Skeletal muscle cell (primary cell): ENCODE measurements around the gene MTCL1.
A peak's percentile ranks its signal among the peaks of the same experiment; 100 is the strongest.

ENCODE experiments used
- DNase-seq: peaks from one replicate; pipeline ENCODE4 v3.0.0-alpha.2; 2010; ENCODE audit warnings: low read depth
- H3K4me3 ChIP-seq: 2 replicates; pipeline ENCODE4 v1.5.1; 2011; ENCODE audit warnings: low read depth, mild to moderate bottlenecking, control low read depth, low read length, moderate library complexity

Gene MTCL1

DNA sequence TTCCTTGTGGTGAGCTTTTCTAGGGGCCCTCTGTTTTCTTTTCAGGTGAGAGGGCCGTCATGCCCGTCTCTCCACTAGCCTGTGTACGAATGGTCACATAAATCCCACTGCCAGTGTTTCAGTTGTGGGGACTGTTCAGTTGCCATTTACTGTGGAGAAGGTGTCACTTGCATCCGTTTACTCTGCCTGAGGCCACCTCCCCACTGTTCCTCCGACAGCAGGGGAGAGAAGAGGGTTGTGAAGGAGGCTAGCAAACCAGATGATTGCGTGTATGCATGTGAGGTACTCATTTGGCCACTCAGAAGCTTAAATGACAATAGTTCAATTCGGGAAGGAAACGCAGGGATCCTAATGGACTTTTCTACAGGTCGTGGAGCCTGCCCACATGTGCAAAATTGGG is 3.3 kb downstream of the MTCL1 start:
- no peak overlapping the region for H3K4me3 ChIP-seq

DNA sequence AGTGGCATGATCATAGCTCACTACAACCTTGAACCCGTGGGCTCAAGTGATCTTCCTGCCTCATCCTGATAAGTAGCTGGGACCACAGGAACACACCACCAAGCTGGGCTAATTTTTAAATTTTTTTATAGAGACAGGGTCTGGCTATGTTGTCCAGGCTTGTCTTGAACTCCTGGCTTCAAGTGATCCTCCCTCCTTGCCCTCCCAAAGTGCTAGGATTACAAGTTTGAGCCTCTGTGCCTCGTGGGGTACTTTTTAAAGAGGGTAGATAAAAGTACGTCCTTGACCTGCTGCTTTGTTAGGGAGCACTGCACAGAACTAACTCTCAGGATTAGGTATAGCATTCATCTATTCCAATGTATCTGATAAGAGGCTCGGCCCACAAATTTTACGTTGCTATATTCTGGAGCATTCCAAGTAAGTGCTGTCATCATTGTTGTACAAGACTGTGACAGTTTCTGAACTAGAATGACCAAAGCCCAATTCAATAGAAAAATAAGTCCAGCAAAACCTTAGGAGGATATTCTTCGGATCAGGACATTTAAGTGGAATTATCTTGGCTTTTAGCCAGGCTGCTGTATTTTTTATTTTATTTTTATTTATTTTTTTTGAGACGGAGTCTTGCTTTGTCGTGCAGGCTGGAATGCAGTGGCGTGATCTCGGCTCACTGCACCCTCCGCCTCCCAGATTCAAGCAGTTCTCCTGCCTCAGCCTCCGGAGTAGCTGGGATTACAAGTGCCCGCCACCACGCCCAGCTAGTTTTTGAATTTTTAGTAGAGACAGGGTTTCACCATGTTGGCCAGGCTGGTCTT is 4.1 kb downstream of the MTCL1 start:
- no peak overlapping the region for H3K4me3 ChIP-seq
- no peak for DNase-seq

More for the DNA sequence above, 3.3 kb downstream of the MTCL1 start:
- no peak for DNase-seq

DNA sequence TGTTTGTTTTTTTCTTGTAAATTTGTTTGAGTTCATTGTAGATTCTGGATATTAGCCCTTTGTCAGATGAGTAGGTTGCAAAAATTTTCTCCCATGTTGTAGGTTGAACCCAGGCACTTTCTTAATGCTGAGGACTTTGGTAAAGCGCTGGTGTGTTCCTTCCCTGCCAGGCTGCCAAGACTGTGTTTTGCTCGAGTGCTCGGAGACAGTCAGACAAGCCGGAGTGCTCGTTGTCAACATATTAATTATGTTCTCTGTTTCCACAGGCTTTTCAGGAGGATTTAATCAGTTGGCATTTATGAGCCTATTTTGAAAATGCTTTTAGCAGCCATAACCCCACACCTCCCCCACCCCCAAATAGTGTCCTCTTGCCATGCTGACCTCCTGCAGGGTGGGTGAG is 6.4 kb downstream of the MTCL1 start:
- H3K4me3 ChIP-seq = no peak overlapping the region
- DNase-seq = no peak

DNA sequence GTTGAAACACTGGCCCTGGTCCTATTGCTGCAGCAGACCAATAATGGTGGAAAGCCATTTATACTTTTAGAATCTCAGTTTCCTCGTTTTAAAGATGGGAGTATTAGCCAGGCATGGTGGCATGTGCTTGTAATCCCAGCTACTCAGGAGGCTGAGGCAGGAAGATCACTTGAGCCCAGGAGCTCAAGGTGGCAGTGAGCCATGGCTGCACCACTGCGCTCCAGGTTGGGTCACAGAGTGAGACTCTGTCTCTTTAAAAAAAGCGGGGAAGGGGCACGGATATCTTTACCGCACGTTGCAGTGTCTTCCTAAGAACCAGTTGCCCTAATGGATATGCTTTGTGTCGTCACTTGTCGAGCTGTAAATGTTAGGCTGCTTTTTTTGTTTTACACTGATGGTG is 8.3 kb downstream of the MTCL1 start:
- no peak for DNase-seq
- no peak overlapping the region for H3K4me3 ChIP-seq

DNA sequence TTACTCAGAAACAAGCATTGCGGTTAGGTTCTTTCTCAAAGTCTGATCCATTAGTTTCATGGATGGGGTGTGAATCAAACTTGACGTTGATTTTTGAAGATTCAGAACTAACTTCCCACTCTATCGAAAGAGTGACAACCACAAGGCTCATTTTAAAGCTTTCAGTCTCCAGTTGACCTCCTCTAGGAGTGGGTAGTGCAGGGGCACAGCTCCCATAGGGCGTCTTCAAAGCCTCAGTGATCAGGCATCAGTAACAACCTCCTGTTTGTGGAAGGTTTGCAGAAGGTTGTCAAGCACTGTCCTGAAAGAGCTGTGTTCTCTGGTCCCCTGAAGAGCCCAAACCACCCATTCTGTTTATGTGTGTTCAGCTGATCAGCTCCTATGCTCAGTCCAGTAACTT is 10.2 kb downstream of the MTCL1 start:
- no peak for DNase-seq
- H3K4me3 ChIP-seq = no peak overlapping the region

DNA sequence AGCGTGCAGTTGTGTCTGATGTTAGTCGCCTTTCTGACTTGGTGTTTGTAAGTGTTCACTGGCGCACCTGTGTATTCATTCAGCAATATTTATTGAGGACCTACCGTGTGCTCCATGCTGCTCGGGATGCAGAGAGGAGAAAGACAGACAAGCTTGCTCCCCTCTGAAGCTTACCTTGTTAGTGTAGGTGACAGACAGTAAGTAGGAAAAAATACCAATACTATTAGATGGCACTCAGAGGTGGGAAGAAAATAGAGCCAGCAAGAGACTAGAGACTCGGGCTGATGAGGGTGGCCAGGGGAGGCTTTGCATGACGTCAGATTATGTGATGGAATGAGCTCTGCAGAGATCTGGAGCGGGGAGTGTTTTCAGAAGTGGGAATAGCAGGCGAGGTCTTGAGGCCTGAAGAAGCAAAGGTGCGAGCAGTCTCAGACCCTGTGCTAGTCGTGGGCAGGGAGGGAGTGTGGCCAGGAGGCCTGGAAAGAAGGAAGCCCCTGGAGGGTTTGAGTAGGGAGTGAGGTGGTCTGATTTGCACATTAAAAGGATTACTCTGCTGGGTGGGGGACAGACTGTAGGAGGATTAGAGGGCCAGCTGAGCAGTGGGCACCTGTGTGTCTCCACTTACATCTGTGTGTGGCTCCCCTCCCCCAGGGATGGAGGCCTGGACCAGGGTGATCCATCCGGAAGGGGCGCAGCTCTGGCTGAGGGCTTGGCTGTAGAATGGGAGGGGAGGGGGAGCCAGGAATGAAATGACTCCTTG is 11.8 kb downstream of the MTCL1 start:
- no peak overlapping the region for H3K4me3 ChIP-seq
- DNase-seq = no peak

DNA sequence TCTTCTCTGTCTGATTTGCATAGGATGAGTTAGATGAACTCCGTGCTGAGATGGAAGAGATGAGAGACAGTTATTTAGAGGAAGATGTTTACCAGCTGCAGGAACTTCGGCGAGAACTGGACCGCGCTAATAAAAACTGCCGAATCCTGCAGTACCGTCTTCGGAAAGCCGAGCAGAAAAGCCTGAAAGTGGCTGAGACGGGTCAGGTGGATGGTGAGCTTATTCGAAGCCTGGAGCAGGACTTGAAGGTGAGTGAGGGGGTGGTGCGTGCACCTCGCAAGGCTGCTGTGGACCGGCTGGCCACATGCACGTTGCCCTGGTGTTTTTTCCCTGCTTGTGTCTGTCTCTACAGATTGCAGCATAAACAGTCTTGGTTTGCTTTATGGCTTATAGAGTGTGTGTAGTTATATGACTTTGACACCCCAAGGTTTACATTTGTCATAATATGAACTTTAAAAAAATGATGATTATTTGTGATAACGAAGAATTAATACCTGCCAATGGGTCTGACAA is 13.1 kb downstream of the MTCL1 start:
- DNase-seq = no peak

DNA sequence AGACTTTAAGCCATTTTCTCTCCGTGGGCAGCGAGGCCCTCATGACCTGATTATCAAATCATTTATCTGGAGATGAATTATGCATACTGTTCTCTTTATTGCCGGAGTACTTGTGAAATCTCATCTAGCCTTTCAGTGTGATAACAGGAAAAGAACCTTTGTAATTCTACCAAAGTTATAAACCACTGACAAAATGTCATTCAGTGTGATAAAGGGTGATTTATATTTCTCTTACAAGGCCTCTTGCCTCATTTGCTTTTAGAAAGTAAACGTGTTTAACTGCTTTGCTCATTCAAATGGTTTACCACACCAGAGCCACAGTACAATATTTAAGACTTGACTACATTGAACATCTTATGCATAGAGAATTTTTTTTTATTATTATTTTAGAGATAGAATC is 13.8 kb downstream of the MTCL1 start:
- H3K4me3 ChIP-seq = no peak overlapping the region
- no peak for DNase-seq

More for the DNA sequence above, 13.1 kb downstream of the MTCL1 start:
- no peak overlapping the region for H3K4me3 ChIP-seq

DNA sequence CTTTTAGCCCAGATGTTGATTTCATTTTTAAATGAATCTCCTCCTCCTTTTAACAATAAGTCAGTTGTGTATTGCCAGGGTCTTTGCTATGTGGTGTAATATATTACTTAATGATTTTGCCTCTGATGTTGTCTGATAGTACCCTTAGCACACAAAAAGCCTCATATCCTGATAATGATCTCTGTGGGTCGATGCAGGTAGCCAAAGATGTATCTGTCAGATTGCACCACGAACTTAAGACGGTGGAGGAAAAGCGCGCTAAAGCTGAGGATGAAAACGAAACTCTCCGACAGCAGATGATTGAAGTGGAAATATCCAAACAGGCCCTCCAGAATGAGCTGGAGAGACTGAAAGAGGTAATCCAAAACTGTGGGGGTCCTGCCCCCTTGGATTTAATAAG is 14.8 kb downstream of the MTCL1 start:
- DNase-seq = no peak
- no peak overlapping the region for H3K4me3 ChIP-seq

DNA sequence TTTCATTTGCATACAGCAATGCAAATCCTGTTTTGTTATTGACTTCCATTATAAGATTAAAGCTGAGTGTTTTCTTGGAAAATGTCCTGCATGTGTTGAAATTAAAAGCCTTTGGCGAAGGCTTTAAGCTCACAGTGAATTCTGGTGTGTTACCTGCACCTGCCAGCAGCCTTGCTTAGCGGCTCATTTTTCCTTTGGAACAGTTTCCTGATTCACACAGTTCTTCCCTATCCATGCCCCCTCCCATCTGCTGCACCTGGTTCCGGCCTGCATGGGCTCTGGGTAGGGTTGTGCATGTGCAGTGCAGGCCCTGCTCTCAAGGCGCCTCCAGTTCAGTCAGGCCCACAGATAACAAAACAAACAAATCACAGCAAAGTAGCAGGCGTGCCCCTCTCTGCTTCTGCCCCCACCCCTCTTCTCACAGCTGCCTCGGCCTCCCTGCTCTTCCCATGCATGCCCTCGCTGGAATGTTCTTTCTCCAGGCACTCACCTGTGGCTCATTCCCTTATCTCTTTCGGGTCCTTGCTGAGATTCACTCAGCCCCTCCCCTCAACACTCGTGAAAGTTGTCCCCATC is 15.8 kb downstream of the MTCL1 start:
- no peak overlapping the region for H3K4me3 ChIP-seq
- no peak for DNase-seq

DNA sequence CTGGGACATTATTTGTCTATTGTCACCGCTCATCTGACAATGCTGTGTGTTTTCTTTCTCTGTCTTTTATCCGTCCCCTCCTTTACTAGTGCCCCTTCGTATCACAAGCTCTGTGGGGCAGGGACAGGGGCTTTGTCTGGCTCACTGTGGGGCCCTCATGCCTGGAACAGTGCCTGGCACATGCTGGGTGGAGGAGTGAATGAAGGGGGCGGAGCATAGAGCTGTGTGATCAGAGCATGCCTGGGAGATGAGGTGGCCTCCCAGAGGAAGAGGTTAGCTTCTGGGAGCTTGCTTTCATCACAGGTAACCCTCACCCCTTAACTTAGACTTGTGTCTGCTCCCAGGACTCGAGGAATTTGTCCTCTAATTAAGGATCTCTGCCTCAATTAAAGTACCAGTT is 16.4 kb downstream of the MTCL1 start:
- DNase-seq = no peak
- no peak overlapping the region for H3K4me3 ChIP-seq

DNA sequence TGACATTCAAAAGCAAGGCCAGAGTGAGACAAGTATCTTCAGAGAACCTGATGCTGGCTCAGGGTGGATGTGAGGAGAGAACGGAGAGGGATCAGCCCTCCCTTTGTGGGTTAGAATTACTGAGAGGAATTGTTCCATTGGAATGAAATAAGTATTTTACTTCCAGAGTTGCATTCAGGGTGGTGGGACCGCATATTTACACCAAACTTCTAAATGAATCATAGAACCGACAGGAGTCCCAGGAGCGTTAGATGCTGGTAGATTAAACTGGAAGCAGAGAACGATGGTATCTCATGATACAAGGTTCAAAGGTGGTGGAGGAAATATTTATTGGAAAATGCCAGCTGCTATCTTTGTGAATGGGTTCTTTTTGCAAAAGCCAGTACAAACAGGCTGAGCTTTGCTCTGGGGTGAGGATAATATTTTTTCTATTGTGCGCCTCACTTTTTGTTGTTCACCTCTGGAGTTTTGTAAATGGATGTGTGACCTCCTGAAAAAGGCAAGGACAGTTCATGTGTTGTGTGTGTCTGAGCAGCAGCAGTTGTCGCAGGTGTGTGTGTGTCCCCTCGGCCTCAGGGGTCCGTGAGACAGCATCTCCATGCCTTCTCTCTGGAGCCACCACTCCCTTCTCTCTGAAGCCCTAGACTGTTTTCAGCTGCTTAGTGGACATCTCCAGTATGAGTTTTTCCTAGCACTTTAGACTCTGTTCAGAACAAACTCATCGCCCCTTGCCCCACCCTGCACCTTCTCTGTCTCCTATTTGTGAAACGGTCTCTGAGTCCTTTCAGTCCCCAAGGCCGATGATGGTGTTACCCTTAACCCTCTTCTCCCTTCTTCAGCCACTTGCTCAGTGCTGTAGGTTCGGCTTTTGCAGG is 17.8 kb downstream of the MTCL1 start:
- H3K4me3 ChIP-seq = no peak overlapping the region
- no peak for DNase-seq

DNA sequence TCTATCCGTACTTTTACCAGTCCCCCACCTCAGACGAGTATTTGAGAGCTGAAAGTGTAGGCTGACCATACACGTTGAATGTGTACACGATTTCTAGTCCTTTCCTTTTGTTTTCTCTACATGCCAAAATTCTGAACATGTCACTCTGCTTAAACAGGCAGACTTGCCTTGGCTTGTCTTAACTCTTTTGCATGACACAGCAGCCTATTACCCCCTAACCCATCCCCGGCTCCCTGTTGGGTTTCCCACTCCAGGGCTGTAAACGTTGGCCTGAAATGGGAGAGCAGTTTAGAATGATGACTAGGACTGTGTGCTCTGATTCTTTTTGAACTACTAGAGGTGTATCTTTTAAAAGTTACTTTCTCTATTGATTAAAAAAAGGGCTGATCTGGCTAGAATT is 19.1 kb downstream of the MTCL1 start:
- no peak for DNase-seq
- no peak overlapping the region for H3K4me3 ChIP-seq

DNA sequence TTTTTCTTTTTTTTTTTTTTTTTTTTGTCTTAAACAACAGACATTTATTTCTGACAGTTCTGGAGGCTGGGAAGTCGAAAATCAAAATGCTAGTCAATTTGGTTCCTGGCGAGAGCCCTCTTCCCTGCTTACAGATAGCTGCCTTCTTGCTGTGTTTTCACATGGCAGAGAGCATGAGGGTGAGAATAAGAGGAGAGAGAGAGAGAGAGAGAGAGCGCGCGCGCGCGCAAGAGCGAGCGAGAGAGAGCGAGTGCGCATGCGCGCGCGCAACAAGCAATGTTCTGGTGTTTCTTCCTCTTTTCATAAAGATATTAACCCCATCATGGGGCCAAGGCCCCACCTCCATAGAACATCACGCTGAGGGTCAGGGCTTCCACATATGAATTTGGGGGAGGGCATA is 20.9 kb downstream of the MTCL1 start:
- no peak for DNase-seq
- no peak overlapping the region for H3K4me3 ChIP-seq

DNA sequence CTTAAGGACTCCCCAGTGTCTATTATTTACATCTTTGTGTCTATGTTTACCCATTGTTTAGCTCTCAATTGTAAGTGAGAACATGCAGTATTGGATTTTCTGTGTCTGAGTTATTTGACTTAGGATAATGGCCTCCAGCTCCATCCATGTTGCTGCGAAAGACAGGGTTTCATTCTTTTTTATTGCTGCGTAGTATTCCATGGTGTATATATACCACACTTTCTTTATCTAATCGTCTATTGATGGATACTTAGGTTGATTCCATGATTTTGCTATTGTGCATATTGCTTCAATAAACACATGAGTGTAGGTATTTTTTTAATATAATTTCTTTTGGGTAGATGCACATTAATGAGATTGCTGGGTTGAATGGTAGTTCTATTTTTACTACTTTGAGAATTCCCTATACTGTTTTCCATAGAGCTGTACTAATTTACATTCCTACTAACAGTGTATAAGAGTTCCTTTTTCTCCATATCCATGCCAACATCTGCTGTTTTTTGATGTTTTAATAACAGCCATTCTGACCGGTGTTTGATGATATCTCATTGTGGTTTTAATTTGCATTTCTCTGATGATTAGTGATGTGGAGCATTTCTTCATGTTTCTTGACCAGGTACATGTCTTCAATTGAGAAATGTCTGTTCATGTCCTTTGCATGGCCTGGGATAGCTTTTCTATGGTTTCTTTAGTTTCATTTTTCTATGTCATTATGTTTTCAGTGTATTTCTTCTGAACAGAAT is 21.8 kb downstream of the MTCL1 start:
- no peak for DNase-seq
- H3K4me3 ChIP-seq = no peak overlapping the region

DNA sequence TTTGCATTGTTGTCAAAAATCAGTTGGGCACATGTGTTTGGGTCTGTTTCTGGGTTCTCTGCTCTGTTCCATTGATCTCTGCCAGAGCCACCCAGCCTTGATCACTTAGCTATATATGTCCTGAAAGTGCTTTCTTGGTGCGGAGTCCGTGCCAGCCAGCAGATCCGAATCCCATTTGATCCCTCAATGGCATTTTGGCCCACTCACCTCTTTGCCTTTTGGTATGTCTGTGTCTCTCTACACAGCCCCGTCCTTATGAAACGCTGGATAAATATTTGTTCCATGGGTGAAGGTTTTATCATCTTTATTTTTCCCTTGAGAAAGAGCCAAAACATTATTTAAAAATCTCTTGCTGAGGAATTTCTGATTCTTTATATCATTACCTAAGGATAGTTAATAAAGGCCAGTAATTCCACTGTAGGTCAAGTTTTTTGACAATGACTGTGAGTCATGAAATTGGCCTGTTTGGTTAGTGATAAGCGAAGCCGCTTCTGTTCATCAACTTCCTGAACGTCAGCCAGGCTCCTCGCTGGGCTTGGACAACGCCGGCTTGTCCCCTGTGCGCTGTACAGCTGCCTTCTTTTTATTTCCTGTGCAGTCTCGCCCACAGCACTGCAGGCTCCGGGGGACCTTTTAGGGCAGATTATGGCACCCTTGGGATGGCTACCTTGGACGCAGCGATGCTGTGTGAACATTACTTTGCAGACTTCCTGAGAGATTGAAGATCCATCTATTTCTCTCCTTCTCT is 24.9 kb downstream of the MTCL1 start:
- H3K4me3 ChIP-seq = no peak overlapping the region
- peak; percentile 77 for DNase-seq

DNA sequence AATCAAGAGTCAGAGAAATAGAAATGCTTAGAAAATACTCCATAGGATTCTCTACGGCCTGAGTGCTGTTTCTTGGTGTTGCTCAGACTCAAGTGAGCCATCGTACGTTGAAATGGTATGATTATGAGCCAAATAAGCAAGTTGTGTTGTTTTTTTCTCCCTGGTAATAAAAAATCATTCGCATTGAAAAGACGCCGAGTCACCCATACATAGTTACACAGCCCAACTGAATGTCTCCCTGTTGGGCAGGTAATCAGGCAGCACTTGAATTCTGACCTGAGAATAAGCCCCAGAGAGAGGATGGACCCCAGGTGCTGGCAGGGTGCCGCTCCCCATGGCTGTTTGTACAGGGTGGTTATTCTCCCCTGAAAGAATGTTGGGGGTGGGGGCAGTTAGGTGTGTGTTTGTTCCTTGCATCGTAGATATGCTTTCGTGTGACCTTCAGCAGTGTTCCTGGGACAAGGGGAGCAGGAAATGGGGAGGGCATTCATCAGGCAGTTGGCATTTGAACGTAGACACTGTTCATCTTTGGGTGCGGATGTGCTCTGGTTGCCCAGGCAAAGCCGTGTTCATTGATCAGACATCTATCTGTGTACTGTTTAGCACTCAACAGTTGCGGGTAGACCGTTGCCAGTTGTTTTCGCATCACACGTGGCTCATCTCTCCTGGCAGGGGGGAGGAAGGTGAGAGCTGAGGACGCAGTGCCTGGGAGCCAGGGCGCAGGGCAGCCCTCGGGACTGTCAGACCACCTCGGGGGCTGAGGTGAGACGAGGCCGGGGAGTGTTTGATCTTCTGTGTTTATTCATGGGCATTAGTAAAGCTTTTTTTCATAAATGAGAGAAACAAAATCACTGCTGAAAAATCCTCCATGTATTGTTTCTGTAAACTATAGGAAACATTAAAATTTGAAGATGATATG is 27.3 kb downstream of the MTCL1 start:
- no peak overlapping the region for H3K4me3 ChIP-seq
- no peak for DNase-seq
